ENCODE results near the gene ZSCAN29. TPM values are rescaled to one million over a fixed set of nuclear protein-coding genes. Genes with fewer than 3 reads are reported as not detected.

The ZSCAN29 gene
- total RNA-seq: 1 to 10 TPM; 7.1 to 7.4 TPM
- polyA plus RNA-seq (2013, experiment 1 of 2): 19.4 TPM
- 17.4 TPM for polyA plus RNA-seq (2013, experiment 2 of 2)
- 17.6 to 73.4 (median 44.4) reads per million in 172 experiments for total RNA-seq

- H3K4me3 Mint-ChIP-seq: peak within 1 kb of the TSS; percentile 91
Measured at GRCh38 chr15:43370975-43371974, at the start of gene ZSCAN29, which contains the start of gene TUBGCP4. Gene ZSCAN29 (minus strand): TSS chr15:43371043. CDS start chr15:43369913, 1,130 bp downstream. Gene TUBGCP4 (plus strand): TSS chr15:43371101. CDS start chr15:43371355, 254 bp downstream.

GRCh38 chr15:43420435-43420834 is 49.6 kb upstream of the ZSCAN29 start:
- DNase-seq: no peak
- no peak overlapping the region for H3K27ac Mint-ChIP-seq
- H3K27me3 Mint-ChIP-seq: no peaks in the 10 kb centered on the region
- H3K4me3 Mint-ChIP-seq: no peak overlapping the region
- ChIA-PET POLR2A (no interaction called here), CTCF (no interaction called here)
- no peaks in the 10 kb centered on the region for H3K4me1 Mint-ChIP-seq (ENCODE audit: low read depth)
- Histone ChIP-seq H3K27me3 (ENCODE audit: control insufficient read depth in 1 of 2, insufficient read depth in 2 of 2, low read length in 2 of 2) (no peaks in the 10 kb centered on the region), H3K36me3 (ENCODE audit: insufficient read depth, low read length) (peaks cover 55% of the 10 kb centered on the region), H3K9me3 (ENCODE audit: control insufficient read depth in 1 of 2, insufficient read depth in 1 of 2, low read length in 2 of 2) (no peaks in the 10 kb centered on the region), H3K4me1 (ENCODE audit: insufficient read depth, low read length) (no peaks in the 10 kb centered on the region), H3K4me3 (ENCODE audit: low read length) (no peak overlapping the region), H3K27ac (ENCODE audit: low read depth in 1 of 2, low read length in 2 of 2) (no peak overlapping the region)
- ATAC-seq (ENCODE audit: poor library complexity): no peak
- intact Hi-C loops (cut with DNase I, micrococcal nuclease): no loop called here
- H3K36me3 Mint-ChIP-seq (ENCODE audit: low read depth): peaks cover 90% of the 10 kb centered on the region
- no peaks in the 10 kb centered on the region for H3K9me3 Mint-ChIP-seq
- no peak for TF ChIP-seq CTCF (IDR thresholded peaks at IDR 0.05)

More at GRCh38 chr15:43370975-43371974, at the start of gene ZSCAN29, which contains the start of gene TUBGCP4:
- H3K9me3 ChIP-seq (ENCODE audit: control insufficient read depth in 1 of 2, insufficient read depth in 1 of 2, low read length in 2 of 2): peaks cover 2 to 4% of the 10 kb centered on the region in 2 experiments
- TF ChIP-seq CTCF (IDR thresholded peaks at IDR 0.05): peak; percentile 70
- Mint-ChIP-seq H3K36me3 (ENCODE audit: low read depth) (peaks cover 59% of the 10 kb centered on the region), H3K27ac (peak within 1 kb of the TSS; percentile 74), H3K27me3 (no peaks in the 10 kb centered on the region), H3K4me1 (ENCODE audit: low read depth) (peaks cover 57% of the 10 kb centered on the region), H3K9me3 (peaks cover 14% of the 10 kb centered on the region)
- peaks cover 35% of the 10 kb centered on the region for H3K4me1 ChIP-seq (ENCODE audit: insufficient read depth, low read length)
- POLR2A ChIA-PET: interaction anchor here (0.6 to 4.4 kb wide), 9 partner anchors 7 to 1098 kb away, joined by 3 to 22 read pairs (median 3); partner anchors contain the start of genes GANC and TMEM87A
- no peaks in the 10 kb centered on the region for H3K27me3 ChIP-seq (ENCODE audit: control insufficient read depth in 1 of 2, insufficient read depth in 2 of 2, low read length in 2 of 2)
- intact Hi-C loops (cut with DNase I, micrococcal nuclease): loop anchor here (2.0 to 5.0 kb wide), 2 partner anchors 39 to 40 kb away; partner anchors contain the start of gene LCMT2 (in 2 of the 2)
- peak within 1 kb of the TSS; percentile 90 for H3K4me3 ChIP-seq (ENCODE audit: low read length)
- CTCF ChIA-PET: interaction anchor here (1.2 to 1.3 kb wide), 3 partner anchors 9 to 25 kb away, joined by 3 to 4 read pairs (median 3); no protein-coding TSS in a partner anchor
- ATAC-seq (ENCODE audit: poor library complexity) (peak; percentile 69), DNase-seq (peak; percentile 36 to 86 (median 64))
- H3K27ac ChIP-seq (ENCODE audit: low read depth in 1 of 2, low read length in 2 of 2): peak within 1 kb of the TSS; percentile 36 to 46
- peaks cover 17% of the 10 kb centered on the region for H3K36me3 ChIP-seq (ENCODE audit: insufficient read depth, low read length)

GRCh38 chr15:43414196-43414595 is 43.4 kb upstream of the ZSCAN29 start:
- H3K4me3 Mint-ChIP-seq: no peak overlapping the region
- no peaks in the 10 kb centered on the region for H3K9me3 ChIP-seq (ENCODE audit: control insufficient read depth in 1 of 2, insufficient read depth in 1 of 2, low read length in 2 of 2)
- CTCF ChIA-PET: no interaction called here
- intact Hi-C loops (cut with DNase I, micrococcal nuclease): no loop called here
- no peak for ATAC-seq (ENCODE audit: poor library complexity)
- H3K4me3 ChIP-seq (ENCODE audit: low read length): no peak overlapping the region
- no peak overlapping the region for H3K27ac Mint-ChIP-seq
- no peak for TF ChIP-seq CTCF (IDR thresholded peaks at IDR 0.05)
- no peaks in the 10 kb centered on the region for H3K9me3 Mint-ChIP-seq
- DNase-seq: no peak
- no peaks in the 10 kb centered on the region for H3K4me1 ChIP-seq (ENCODE audit: insufficient read depth, low read length)
- H3K27ac ChIP-seq (ENCODE audit: low read depth in 1 of 2, low read length in 2 of 2): no peak overlapping the region
- no peaks in the 10 kb centered on the region for H3K27me3 Mint-ChIP-seq
- H3K36me3 Mint-ChIP-seq (ENCODE audit: low read depth): peaks cover 88% of the 10 kb centered on the region
- peaks cover 63% of the 10 kb centered on the region for H3K36me3 ChIP-seq (ENCODE audit: insufficient read depth, low read length)
- no peaks in the 10 kb centered on the region for H3K4me1 Mint-ChIP-seq (ENCODE audit: low read depth)
- POLR2A ChIA-PET: no interaction called here
- H3K27me3 ChIP-seq (ENCODE audit: control insufficient read depth in 1 of 2, insufficient read depth in 2 of 2, low read length in 2 of 2): no peaks in the 10 kb centered on the region

Data from CD4-positive, alpha-beta T cell (primary cell).